HEK293T (cell line): ENCODE results near the gene PIK3R3.

Experiments
- BHLHE40 ChIP-seq: fragments of 450-650 bp; IDR thresholded peaks from 2 replicates; pipeline ENCODE4 v1.6.1; 2016; ENCODE audit warnings: mild to moderate bottlenecking, moderate library complexity, borderline replicate concordance
- ELF4 ChIP-seq: fragments of 450-650 bp; IDR thresholded peaks from 2 replicates; pipeline ENCODE4 v1.6.1; 2017; ENCODE audit warnings: antibody characterized with exemption
- FOXA1 ChIP-seq: fragments of 450-650 bp; IDR thresholded peaks from 2 replicates; pipeline ENCODE4 v1.6.1; 2016; ENCODE audit warnings: mild to moderate bottlenecking
- FOXM1 ChIP-seq: fragments of 450-650 bp; IDR thresholded peaks from 2 replicates; pipeline ENCODE4 v1.6.1; 2017; ENCODE audit warnings: mild to moderate bottlenecking, borderline replicate concordance
- LEF1 ChIP-seq: fragments of 450-650 bp; IDR thresholded peaks from 2 replicates; pipeline ENCODE4 v1.6.1; 2017; ENCODE audit warnings: mild to moderate bottlenecking, borderline replicate concordance
- NFRKB ChIP-seq: fragments of 450-650 bp; IDR thresholded peaks from 2 replicates; pipeline ENCODE4 v1.6.1; 2016; ENCODE audit warnings: mild to moderate bottlenecking, moderate library complexity
- SP1 ChIP-seq: fragments of 450-650 bp; IDR thresholded peaks from 2 replicates; pipeline ENCODE4 v1.6.1; 2017
- TARDBP ChIP-seq: fragments of 450-650 bp; IDR thresholded peaks from 2 replicates; pipeline ENCODE4 v1.6.1; 2016

- TF ChIP-seq TARDBP (no peak), FOXA1 (no peak), SP1 (no peak), NFRKB (no peak), ELF4 (no peak), LEF1 (no peak), BHLHE40 (no peak), FOXM1 (no peak)
Observed at GRCh38 chr1:46056325-46056724, 76.1 kb downstream of the PIK3R3 start.
